ENCODE data around the gene GALM.
"Not testable (repeated sequence)": the region's sequence is repeated elsewhere in the genome, so short reads cannot be mapped to it uniquely, and the experiment has no call there.

Gene GALM

GRCh38 chr2:38650717-38651116 is 15.2 kb upstream of the GALM start:
- no peak for DNase-seq

GRCh38 chr2:38652431-38653273 is 13.3 kb upstream of the GALM start:
- DNase-seq = no peak

GRCh38 chr2:38653380-38653714 is 12.6 kb upstream of the GALM start:
- no peak for DNase-seq

GRCh38 chr2:38653715-38654527 is 12.0 kb upstream of the GALM start:
- no peak for DNase-seq

GRCh38 chr2:38654528-38655381 is 11.2 kb upstream of the GALM start:
- DNase-seq = no peak

GRCh38 chr2:38655441-38655840 is 10.5 kb upstream of the GALM start:
- DNase-seq = no peak

GRCh38 chr2:38656866-38657480 is 8.9 kb upstream of the GALM start:
- no peak for DNase-seq

- no peak for DNase-seq
These were observed 7.3 kb upstream of the GALM start for GRCh38 chr2:38658613-38659012.

- DNase-seq = no peak
These were observed 6.8 kb upstream of the GALM start for GRCh38 chr2:38659115-38659514.

GRCh38 chr2:38660282-38660681 is 5.6 kb upstream of the GALM start:
- no peak for DNase-seq

- no peak for DNase-seq
These were observed 4.6 kb upstream of the GALM start for GRCh38 chr2:38661306-38661705.

GRCh38 chr2:38666556-38666910 is 619 bp downstream of the GALM start:
- no peak for DNase-seq

GRCh38 chr2:38668092-38668491 is 2.2 kb downstream of the GALM start:
- no peak for DNase-seq

- no peak for DNase-seq
These were observed 3.0 kb downstream of the GALM start for GRCh38 chr2:38668779-38669479.

- DNase-seq = no peak
These were observed 5.4 kb downstream of the GALM start for GRCh38 chr2:38671303-38671702.

- DNase-seq = no peak
These were observed 6.0 kb downstream of the GALM start for GRCh38 chr2:38671946-38672345.

GRCh38 chr2:38672445-38673391 is 6.8 kb downstream of the GALM start:
- no peak for DNase-seq

- DNase-seq = no peak
These were observed 10.8 kb downstream of the GALM start for GRCh38 chr2:38676681-38677080.

GRCh38 chr2:38680868-38681267 is 15.0 kb downstream of the GALM start:
- not testable (repeated sequence) for DNase-seq

- no peak for DNase-seq
These were observed 16.2 kb downstream of the GALM start for GRCh38 chr2:38682008-38682575.

GRCh38 chr2:38682620-38683019 is 16.7 kb downstream of the GALM start:
- DNase-seq = not testable (repeated sequence)

Data from SW 1271 (cell line).